ENCODE measurements around the gene PCK2. TPM values are rescaled to one million over a fixed set of nuclear protein-coding genes. Genes with fewer than 3 reads are reported as not detected.

PCK2 gene
- total and polyA plus RNA-seq, 2 of the 13 experiments (the other 11 are each of a cell fraction or from before 2014, with no cell fraction given) = 129 to 272 TPM

GRCh38 chr14:24130380-24130716 lies 36.2 kb downstream of the PCK2 start, which contains the start of gene FITM1 (continued):
- TF ChIP-seq ELF4 (CRISPR knock-in tag; IDR thresholded peaks at IDR 0.05; ENCODE audit: borderline replicate concordance) (no peak), TARDBP (CRISPR knock-in tag; IDR thresholded peaks at IDR 0.05) (no peak), HINFP (CRISPR knock-in tag; IDR thresholded peaks at IDR 0.05; ENCODE audit: low read depth) (0 out of 2 replicates have a peak, but pooled peaks have one; percentile 9), AKAP8 (CRISPR knock-in tag; IDR thresholded peaks at IDR 0.05) (no peak), DPF2 (CRISPR knock-in tag; IDR thresholded peaks at IDR 0.05; ENCODE audit: borderline replicate concordance, low read depth) (no peak), ATAD3A (CRISPR knock-in tag; IDR thresholded peaks at IDR 0.05) (no peak), GFI1 (CRISPR knock-in tag; IDR thresholded peaks at IDR 0.05; ENCODE audit: borderline replicate concordance) (no peak), MTF2 (CRISPR knock-in tag; IDR thresholded peaks at IDR 0.05; ENCODE audit: borderline replicate concordance) (no peak), TSC22D2 (CRISPR knock-in tag; IDR thresholded peaks at IDR 0.05; ENCODE audit: borderline replicate concordance) (no peak), ZNF792 (CRISPR knock-in tag; IDR thresholded peaks at IDR 0.05) (no peak), ZNF747 (CRISPR knock-in tag; IDR thresholded peaks at IDR 0.05; ENCODE audit: borderline replicate concordance) (no peak), SOX13 (IDR thresholded peaks at IDR 0.05) (no peak), SOX13 (CRISPR knock-in tag; conservative IDR thresholded peaks at IDR 0.05 in 1 of 2, IDR thresholded peaks at IDR 0.05 in 1 of 2) (no peak), ZNF577 (CRISPR knock-in tag; IDR thresholded peaks at IDR 0.05; ENCODE audit: borderline replicate concordance, low read depth) (no peak), BRF2 (CRISPR knock-in tag; IDR thresholded peaks at IDR 0.05) (no peak), POLR2G (IDR thresholded peaks at IDR 0.05; ENCODE audit: low read depth, low read length) (no peak), NR2F1 (CRISPR knock-in tag; IDR thresholded peaks at IDR 0.05) (no peak), ZBTB38 (CRISPR knock-in tag; IDR thresholded peaks at IDR 0.05) (peak; percentile 14; the same call in 1 of the 2 replicates), ZNF326 (CRISPR knock-in tag; IDR thresholded peaks at IDR 0.05; ENCODE audit: borderline replicate concordance) (no peak), ONECUT2 (CRISPR knock-in tag; IDR thresholded peaks at IDR 0.05) (no peak), HCFC1 (IDR thresholded peaks at IDR 0.05; ENCODE audit: low read depth, low read length) (no peak), ZBTB7A (CRISPR knock-in tag; IDR thresholded peaks at IDR 0.05) (no peak)
- TF ChIP-seq, protein P1, sequence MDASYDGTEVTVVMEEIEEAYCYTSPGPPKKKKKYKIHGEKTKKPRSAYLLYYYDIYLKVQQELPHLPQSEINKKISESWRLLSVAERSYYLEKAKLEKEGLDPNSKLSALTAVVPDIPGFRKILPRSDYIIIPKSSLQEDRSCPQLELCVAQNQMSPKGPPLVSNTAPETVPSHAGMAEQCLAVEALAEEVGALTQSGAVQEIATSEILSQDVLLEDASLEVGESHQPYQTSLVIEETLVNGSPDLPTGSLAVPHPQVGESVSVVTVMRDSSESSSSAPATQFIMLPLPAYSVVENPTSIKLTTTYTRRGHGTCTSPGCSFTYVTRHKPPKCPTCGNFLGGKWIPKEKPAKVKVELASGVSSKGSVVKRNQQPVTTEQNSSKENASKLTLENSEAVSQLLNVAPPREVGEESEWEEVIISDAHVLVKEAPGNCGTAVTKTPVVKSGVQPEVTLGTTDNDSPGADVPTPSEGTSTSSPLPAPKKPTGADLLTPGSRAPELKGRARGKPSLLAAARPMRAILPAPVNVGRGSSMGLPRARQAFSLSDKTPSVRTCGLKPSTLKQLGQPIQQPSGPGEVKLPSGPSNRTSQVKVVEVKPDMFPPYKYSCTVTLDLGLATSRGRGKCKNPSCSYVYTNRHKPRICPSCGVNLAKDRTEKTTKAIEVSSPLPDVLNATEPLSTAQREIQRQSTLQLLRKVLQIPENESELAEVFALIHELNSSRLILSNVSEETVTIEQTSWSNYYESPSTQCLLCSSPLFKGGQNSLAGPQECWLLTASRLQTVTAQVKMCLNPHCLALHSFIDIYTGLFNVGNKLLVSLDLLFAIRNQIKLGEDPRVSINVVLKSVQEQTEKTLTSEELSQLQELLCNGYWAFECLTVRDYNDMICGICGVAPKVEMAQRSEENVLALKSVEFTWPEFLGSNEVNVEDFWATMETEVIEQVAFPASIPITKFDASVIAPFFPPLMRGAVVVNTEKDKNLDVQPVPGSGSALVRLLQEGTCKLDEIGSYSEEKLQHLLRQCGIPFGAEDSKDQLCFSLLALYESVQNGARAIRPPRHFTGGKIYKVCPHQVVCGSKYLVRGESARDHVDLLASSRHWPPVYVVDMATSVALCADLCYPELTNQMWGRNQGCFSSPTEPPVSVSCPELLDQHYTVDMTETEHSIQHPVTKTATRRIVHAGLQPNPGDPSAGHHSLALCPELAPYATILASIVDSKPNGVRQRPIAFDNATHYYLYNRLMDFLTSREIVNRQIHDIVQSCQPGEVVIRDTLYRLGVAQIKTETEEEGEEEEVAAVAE (CRISPR knock-in tag; IDR thresholded peaks at IDR 0.05; ENCODE audit: borderline replicate concordance) = 0 out of 2 replicates have a peak, but pooled peaks have one; percentile 3
- TF ChIP-seq, protein P2, sequence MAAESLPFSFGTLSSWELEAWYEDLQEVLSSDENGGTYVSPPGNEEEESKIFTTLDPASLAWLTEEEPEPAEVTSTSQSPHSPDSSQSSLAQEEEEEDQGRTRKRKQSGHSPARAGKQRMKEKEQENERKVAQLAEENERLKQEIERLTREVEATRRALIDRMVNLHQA (CRISPR knock-in tag; IDR thresholded peaks at IDR 0.05) = no peak
